H1 (cell line): ENCODE measurements around the gene PKD2. TPM values are rescaled to one million over a fixed set of nuclear protein-coding genes. Genes with fewer than 3 reads are reported as not detected.

Experiments
- ASH2L ChIP-seq: fragments of 200-600, 300-600 bp; sonication (generic); IDR thresholded peaks from one replicate; pipeline ENCODE4 v1.7.1; 2017; ENCODE audit warnings: low read length
- CHD1 ChIP-seq: IDR thresholded peaks from 2 replicates; pipeline ENCODE4 v1.6.1; 2012; ENCODE audit warnings: low read depth, low read length, improper control_type of control experiment
- CTBP2 ChIP-seq: IDR thresholded peaks from 2 replicates; pipeline ENCODE4 v1.7.0; 2011; ENCODE audit warnings: borderline replicate concordance, mild to moderate bottlenecking, moderate library complexity, mixed read lengths, low read length; ENCODE audit not compliant: insufficient read depth, insufficient read length
- HDAC2 ChIP-seq, 2 experiments: fragments of 300-600 bp in 1 of 2; sonication (generic) in 1 of 2; IDR thresholded peaks; 2 replicates each; pipeline ENCODE4 v1.6.1; 2011 to 2012; ENCODE audit warnings: low read depth in 2 of 2, low read length in 2 of 2, mild to moderate bottlenecking in 2 of 2, moderate library complexity in 2 of 2, borderline replicate concordance in 1 of 2, inconsistent platforms in 1 of 2
- POLR2AphosphoS5 ChIP-seq: IDR thresholded peaks from 2 replicates; pipeline ENCODE4 v1.6.1; 2011; ENCODE audit warnings: low read depth, low read length
- RNF2 ChIP-seq: fragments of 200-900, 300-1000 bp; sonication (generic); IDR thresholded peaks from 2 replicates; pipeline ENCODE4 v1.7.1; 2016; ENCODE audit warnings: borderline replicate concordance, low read depth, mild to moderate bottlenecking, antibody characterized with exemption, low read length; ENCODE audit not compliant: poor library complexity, severe bottlenecking; ENCODE audit errors: missing control alignments
- TCF12 ChIP-seq: IDR thresholded peaks from 2 replicates; pipeline ENCODE4 v1.6.1; 2011; ENCODE audit warnings: low read depth, mild to moderate bottlenecking, low read length
- USF2 ChIP-seq: IDR thresholded peaks from 2 replicates; pipeline ENCODE4 v1.6.1; 2011; ENCODE audit warnings: low read length, improper control_type of control experiment
- polyA plus RNA-seq, 7 experiments: library from polyadenylated mRNA; depleted of rRNA in 3 of 7; stranded (reverse) in 5 of 7; unstranded in 2 of 7; fragments of >200 nt in 5 of 7; fragments of 200-250 nt in 2 of 7; gene quantifications; 1 replicate in 5 of 7; 2 replicates in 1 of 7; 4 replicates in 1 of 7; pipeline versions ENCODE4 v1.2.1 to v1.2.3, GENCODE V29; 2011 to 2013; ENCODE audit warnings: missing spikeins in 2 of 7, mixed read lengths in 2 of 7
- total RNA-seq: library from RNA; stranded (reverse); fragmentation: NEBNext Ultra II Directional; extraction: Animal tissue kit (Norgen Biotek cat#: 25700); gene quantifications from 2 replicates; pipeline ENCODE4 v1.2.1, GENCODE V29; 2021

Gene PKD2
- total and polyA plus RNA-seq, 2 of the 8 experiments (the other 6 are each of a cell fraction or from before 2014, with no cell fraction given): 16.0 to 32.0 TPM

- TF ChIP-seq CHD1: no peak
- no peak for TF ChIP-seq ASH2L
- TF ChIP-seq USF2: no peak
- TF ChIP-seq CTBP2: no peak
- TF ChIP-seq TCF12: no peak
- TF ChIP-seq HDAC2 (IDR thresholded peaks at IDR 0.05; ENCODE audit: borderline replicate concordance in 1 of 2, low read depth in 2 of 2, low read length in 2 of 2): no peak
- no peak for TF ChIP-seq POLR2AphosphoS5
- TF ChIP-seq RNF2: no peak
- TF ChIP-seq, all 59 proteins: peak for 0
Observed at GRCh38 chr4:88005946-88006345, 1.5 kb upstream of the PKD2 start (continued).
